ENCODE results near the gene ZNF761. TPM values are rescaled to one million over a fixed set of nuclear protein-coding genes. Genes with fewer than 3 reads are reported as not detected.
A peak's percentile ranks its signal among the peaks of the same experiment; 100 is the strongest.

ZNF761 gene
- total RNA-seq, 1 experiment from 2014 or later = 32.7 TPM

GRCh38 chr19:53466726-53467484 lies 35.1 kb downstream of the ZNF761 start:
- H3K27me3 Mint-ChIP-seq (ENCODE audit: low read depth) = no peaks in the 10 kb centered on the region; the same call in 1 of the 2 replicates
- Histone ChIP-seq H3K9ac (ENCODE audit: extremely low read depth, insufficient read length, low read length) (peak overlapping the region; percentile 0), H3T11ph (ENCODE audit: low read length) (no peak overlapping the region), H2BK5ac (ENCODE audit: insufficient read length, low read length) (no peak overlapping the region), H3K18ac (ENCODE audit: insufficient read length, low read depth, low read length) (no peak overlapping the region), H2AK5ac (ENCODE audit: insufficient read length, low read length) (no peak overlapping the region), H2BK20ac (ENCODE audit: low read depth, low read length, poor library complexity, severe bottlenecking) (no peak overlapping the region), H3K79me2 (ENCODE audit: insufficient read depth, low read length) (peaks cover 2% of the 10 kb centered on the region; the same call in 1 of the 2 replicates), H4K20me1 (ENCODE audit: control insufficient read depth, insufficient read depth, insufficient read length) (no peaks in the 10 kb centered on the region), H2AFZ (ENCODE audit: low read length) (no peak overlapping the region), H3K4ac (ENCODE audit: low read depth, low read length) (no peak overlapping the region), H3K23me2 (ENCODE audit: insufficient read length, low read depth, low read length, poor library complexity, severe bottlenecking) (peaks cover 3% of the 10 kb centered on the region), H3K27ac (ENCODE audit: insufficient read length, low read depth, low read length) (no peak overlapping the region), H3K9me3 (ENCODE audit: control insufficient read depth, low read depth, low read length) (no peaks in the 10 kb centered on the region), H3K79me1 (ENCODE audit: insufficient read depth, low read depth, low read length, poor library complexity, severe bottlenecking) (no peaks in the 10 kb centered on the region), H2BK15ac (ENCODE audit: low read depth, low read length) (no peak overlapping the region), H3K4me2 (ENCODE audit: insufficient read depth, insufficient read length, low read length) (peak overlapping the region; percentile 88), H2BK120ac (ENCODE audit: low read depth, low read length, poor library complexity, severe bottlenecking) (no peak overlapping the region), H2BK12ac (ENCODE audit: insufficient read length, low read depth, low read length) (no peak overlapping the region), H4K5ac (ENCODE audit: insufficient read length, low read depth, low read length) (no peak overlapping the region), H3K27me3 (ENCODE audit: insufficient read depth, low read length) (no peaks in the 10 kb centered on the region), H3K14ac (ENCODE audit: insufficient read depth, low read length) (no peak overlapping the region), H3K56ac (ENCODE audit: insufficient read length, low read depth, low read length) (no peak overlapping the region), H3K4me1 (ENCODE audit: insufficient read depth, low read length) (no peaks in the 10 kb centered on the region; the same call in 1 of the 2 replicates), H4K91ac (ENCODE audit: insufficient read length, low read depth, low read length) (no peak overlapping the region), H4K8ac (replicated peaks; ENCODE audit: insufficient read length, low read depth, low read length) (no peak overlapping the region), H3K23ac (ENCODE audit: insufficient read length, low read depth, low read length) (no peak overlapping the region)
- WGBS (ENCODE audit: extremely low coverage, insufficient read length, low lambda C conversion rate) = no CpG with 5 or more reads among the region's 31 CpGs
- peaks cover 41 to 45% of the 10 kb centered on the region in 2 experiments for H3K4me1 Mint-ChIP-seq
- H3K27ac Mint-ChIP-seq = peak overlapping the region; percentile 56 to 74 (median 73); a peak in 4 of 7 replicates
- peaks cover 2 to 9% of the 10 kb centered on the region in 2 experiments; a peak in 3 of 5 replicates for H3K9me3 Mint-ChIP-seq
- H3K4me3 Mint-ChIP-seq = peak overlapping the region; percentile 96 to 99
- TF ChIP-seq CTCF (conservative IDR thresholded peaks at IDR 0.05) = peak; percentile 53; the same call in 2 of the 3 replicates
- peaks cover 3 to 14% (median 7%) of the 10 kb centered on the region in 3 experiments; a peak in 6 of 7 replicates for H3K36me3 Mint-ChIP-seq (ENCODE audit: insufficient read depth in 1 of 3, low read depth in 3 of 3)
- peak; percentile 40 for DNase-seq

Measured in H9 (cell line).